Upper lobe of right lung (tissue), 1 donor: ENCODE measurements around the gene HOGA1. TPM values are rescaled to one million over a fixed set of nuclear protein-coding genes. Genes with fewer than 3 reads are reported as not detected.

ENCODE experiments used
- ATAC-seq: fragments of 200-7000 bp; cut with Tn5 transposase; one replicate; pipeline ENCODE4 v1.9.1; 2020; ENCODE audit warnings: mild to moderate bottlenecking, moderate library complexity
- DNase-seq: peaks from one replicate; pipeline ENCODE4 v3.0.0-alpha.2; 2020
- H3K27ac ChIP-seq: fragments of 200-600 bp; one replicate; pipeline ENCODE4 v1.8.0; 2022
- H3K27me3 ChIP-seq: fragments of 200-600 bp; one replicate; pipeline ENCODE4 v1.8.0; 2022; ENCODE audit warnings: mild to moderate bottlenecking
- H3K36me3 ChIP-seq: fragments of 200-600 bp; one replicate; pipeline ENCODE4 v1.8.0; 2022
- H3K4me1 ChIP-seq: fragments of 200-600 bp; one replicate; pipeline ENCODE4 v1.8.0; 2022
- H3K4me3 ChIP-seq: fragments of 200-600 bp; one replicate; pipeline ENCODE4 v1.8.0; 2022; ENCODE audit warnings: mild to moderate bottlenecking
- H3K9me3 ChIP-seq: fragments of 200-600 bp; one replicate; pipeline ENCODE4 v1.8.0; 2022
- CTCF ChIP-seq: fragments of 200-600 bp; IDR thresholded peaks from one replicate; pipeline ENCODE4 v1.8.0; 2022; ENCODE audit warnings: antibody characterized with exemption
- intact Hi-C: fragments of 100-400 bp; cut with DNase I; formaldehyde crosslinking; loops from one replicate; pipeline ENCODE4 v1.11.0; 2022
- total RNA-seq: library from RNA; stranded (reverse); fragmentation: NEBNext Ultra II Directional; extraction: Animal tissue kit (Norgen Biotek cat#: 25700); gene quantifications from one replicate; pipeline ENCODE4 v1.2.1, GENCODE V29; 2021
- donor health status: DM: no; HTN: yes; CAD: no; lungs with severe emphysema.

Gene HOGA1
- total RNA-seq, 1 donor from 2014 or later, result 2.3 TPM

- Histone ChIP-seq H3K27me3 (no peaks in the 10 kb centered on the region), H3K4me1 (no peaks in the 10 kb centered on the region), H3K27ac (no peak overlapping the region), H3K36me3 (no peaks in the 10 kb centered on the region), H3K9me3 (no peaks in the 10 kb centered on the region), H3K4me3 (no peak overlapping the region)
- DNase-seq, result no peak
- no peak for ATAC-seq
- TF ChIP-seq CTCF, result no peak
- intact Hi-C loops, result no loop called here
Observed at GRCh38 chr10:97583476-97583875, 713 bp upstream of the HOGA1 start.

- Histone ChIP-seq H3K27ac (no peak overlapping the region), H3K9me3 (no peaks in the 10 kb centered on the region), H3K36me3 (no peaks in the 10 kb centered on the region), H3K27me3 (no peaks in the 10 kb centered on the region), H3K4me3 (peak overlapping the region; percentile 0), H3K4me1 (no peaks in the 10 kb centered on the region)
- intact Hi-C loops, result no loop called here
- DNase-seq (no peak), ATAC-seq (no peak)
- TF ChIP-seq CTCF, result no peak
Observed at GRCh38 chr10:97584798-97585438, 729 bp downstream of the HOGA1 start.

- intact Hi-C loops, result no loop called here
- no peak for TF ChIP-seq CTCF
- no peaks in the 10 kb centered on the region for H3K27me3 ChIP-seq
- H3K36me3 ChIP-seq, result no peaks in the 10 kb centered on the region
- no peak for DNase-seq
- no peak overlapping the region for H3K4me3 ChIP-seq
- H3K9me3 ChIP-seq, result no peaks in the 10 kb centered on the region
- H3K4me1 ChIP-seq, result no peaks in the 10 kb centered on the region
- ATAC-seq, result no peak
- no peak overlapping the region for H3K27ac ChIP-seq
Observed at GRCh38 chr10:97585439-97585811, 1.2 kb downstream of the HOGA1 start.

- no peak for DNase-seq
- TF ChIP-seq CTCF, result no peak
- no peaks in the 10 kb centered on the region for H3K36me3 ChIP-seq
- H3K9me3 ChIP-seq, result no peaks in the 10 kb centered on the region
- H3K4me1 ChIP-seq, result no peaks in the 10 kb centered on the region
- ATAC-seq, result no peak
- no peak overlapping the region for H3K27ac ChIP-seq
- H3K27me3 ChIP-seq, result no peaks in the 10 kb centered on the region
- no peak overlapping the region for H3K4me3 ChIP-seq
- intact Hi-C loops, result no loop called here
Observed at GRCh38 chr10:97587183-97587582, 3.0 kb downstream of the HOGA1 start.

GRCh38 chr10:97589479-97589878 lies 5.3 kb downstream of the HOGA1 start, which contains the start of gene C10orf62:
Gene C10orf62, plus strand, starts transcription at chr10:97589721. Its CDS starts 177 bp downstream, at chr10:97589898.
- no peaks in the 10 kb centered on the region for H3K4me1 ChIP-seq
- no peaks in the 10 kb centered on the region for H3K27me3 ChIP-seq
- DNase-seq (no peak), ATAC-seq (peak; percentile 8)
- TF ChIP-seq CTCF, result no peak
- no peak within 1 kb of the TSS for H3K27ac ChIP-seq
- intact Hi-C loops, result no loop called here
- H3K36me3 ChIP-seq, result no peaks in the 10 kb centered on the region
- no peak within 1 kb of the TSS for H3K4me3 ChIP-seq
- no peaks in the 10 kb centered on the region for H3K9me3 ChIP-seq
